ENCODE data around the gene D2HGDH.
"Not testable (repeated sequence)": the region's sequence is repeated elsewhere in the genome, so short reads cannot be mapped to it uniquely, and the experiment has no call there.

The D2HGDH gene

GRCh38 chr2:241806217-241806616 is 71.8 kb downstream of the D2HGDH start:
- not testable (repeated sequence) for H3K4me3 ChIP-seq (ENCODE audit: low read depth, low read length)

GRCh38 chr2:241808051-241808720 is 73.8 kb downstream of the D2HGDH start:
- no peak overlapping the region for H3K4me3 ChIP-seq (ENCODE audit: low read depth, low read length)

GRCh38 chr2:241808721-241809382 is 74.4 kb downstream of the D2HGDH start, which contains the start of gene NEU4:
Gene NEU4, plus strand, starts transcription at chr2:241809193. Its CDS starts 5,292 bp downstream, at chr2:241814485.
- no peak within 1 kb of the TSS for H3K4me3 ChIP-seq (ENCODE audit: low read depth, low read length)

GRCh38 chr2:241809383-241810306 is 75.2 kb downstream of the D2HGDH start:
- no peak overlapping the region for H3K4me3 ChIP-seq (ENCODE audit: low read depth, low read length)

GRCh38 chr2:241810307-241811200 is 76.1 kb downstream of the D2HGDH start:
- H3K4me3 ChIP-seq (ENCODE audit: low read depth, low read length), result no peak overlapping the region

GRCh38 chr2:241811201-241811951 is 76.9 kb downstream of the D2HGDH start:
- no peak overlapping the region for H3K4me3 ChIP-seq (ENCODE audit: low read depth, low read length)

GRCh38 chr2:241811952-241812729 is 77.7 kb downstream of the D2HGDH start:
- H3K4me3 ChIP-seq (ENCODE audit: low read depth, low read length), result no peak overlapping the region

- H3K4me3 ChIP-seq (ENCODE audit: low read depth, low read length), result no peak overlapping the region
These were observed 78.6 kb downstream of the D2HGDH start for GRCh38 chr2:241812730-241813643.

- H3K4me3 ChIP-seq (ENCODE audit: low read depth, low read length), result no peak overlapping the region
These were observed 79.4 kb downstream of the D2HGDH start for GRCh38 chr2:241813644-241814392.

GRCh38 chr2:241814393-241814642 is 79.9 kb downstream of the D2HGDH start:
- no peak overlapping the region for H3K4me3 ChIP-seq (ENCODE audit: low read depth, low read length)

- H3K4me3 ChIP-seq (ENCODE audit: low read depth, low read length), result no peak overlapping the region
These were observed 80.4 kb downstream of the D2HGDH start for GRCh38 chr2:241814643-241815476.

GRCh38 chr2:241815477-241816430 is 81.3 kb downstream of the D2HGDH start:
- H3K4me3 ChIP-seq (ENCODE audit: low read depth, low read length), result no peak overlapping the region

- H3K4me3 ChIP-seq (ENCODE audit: low read depth, low read length), result no peak overlapping the region
These were observed 82.1 kb downstream of the D2HGDH start for GRCh38 chr2:241816431-241817121.

GRCh38 chr2:241817126-241817820 is 82.8 kb downstream of the D2HGDH start:
- no peak overlapping the region for H3K4me3 ChIP-seq (ENCODE audit: low read depth, low read length)

All from iPS-11a (cell line).